Activated T-helper 9 cell treated with anti-CD3 and anti-CD28 coated beads, Interleukin-2, amount 50 U/mL, for 16 hours (primary cell): Measurements from ENCODE around the gene ABCC6.
"Not testable (repeated sequence)": the region's sequence is repeated elsewhere in the genome, so short reads cannot be mapped to it uniquely, and the experiment has no call there.

Experiments
- DNase-seq: peaks from one replicate; pipeline ENCODE4 v3.0.0-alpha.2; 2020; ENCODE audit warnings: low read depth

Gene ABCC6

DNA sequence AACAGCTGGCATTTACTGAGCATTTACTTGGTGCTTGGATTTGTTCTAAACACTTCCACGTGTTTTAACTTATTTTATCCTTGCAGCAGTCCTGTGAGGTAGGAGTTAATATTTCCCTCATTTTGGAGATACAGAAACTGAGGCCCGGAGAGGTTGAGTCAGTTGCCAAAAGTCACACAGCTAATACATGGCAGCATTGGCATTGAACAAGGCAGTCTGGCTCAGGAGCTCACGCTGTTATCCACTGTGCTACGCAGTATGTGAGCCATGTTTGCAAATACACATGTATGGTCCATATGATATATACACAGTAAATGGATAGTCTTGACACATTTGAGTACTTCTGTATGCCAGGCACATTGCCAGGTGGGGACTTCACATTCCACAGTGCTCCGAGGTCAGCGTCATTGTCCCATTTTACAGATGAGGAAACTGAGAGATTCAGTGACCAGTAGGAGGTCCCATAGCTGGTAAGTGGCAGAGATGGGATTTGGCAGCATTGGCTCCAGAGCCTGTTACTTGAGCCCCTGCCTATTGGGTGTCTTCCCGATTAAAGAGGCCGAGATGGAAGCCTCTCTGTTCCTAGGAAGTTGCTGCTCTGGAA lies 110.7 kb downstream of the ABCC6 start:
- no peak for DNase-seq

DNA sequence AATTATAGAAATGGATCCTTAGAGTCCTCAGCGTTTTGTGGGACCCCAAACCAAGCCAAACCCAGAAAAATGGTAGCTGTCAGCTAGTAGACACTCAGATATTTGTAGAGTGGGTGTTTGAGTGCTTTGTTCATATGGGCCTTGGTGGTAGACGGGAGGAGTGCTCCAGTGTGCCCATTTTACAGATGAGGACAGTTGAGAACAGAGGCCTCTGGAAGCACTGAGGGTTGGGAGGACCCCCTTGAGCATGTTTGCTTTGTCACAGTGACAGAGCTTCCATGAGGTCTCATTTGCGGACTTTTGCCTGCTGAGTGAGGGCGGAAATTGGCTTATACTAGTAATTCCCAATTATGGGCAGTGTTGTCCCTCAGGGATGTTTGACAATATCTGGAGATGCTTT lies 111.7 kb downstream of the ABCC6 start:
- no peak for DNase-seq

- DNase-seq: no peak
Observed at GRCh38 chr16:16110111-16110490, 113.2 kb downstream of the ABCC6 start.

GRCh38 chr16:16109453-16110110 lies 113.7 kb downstream of the ABCC6 start:
- no peak for DNase-seq

DNA sequence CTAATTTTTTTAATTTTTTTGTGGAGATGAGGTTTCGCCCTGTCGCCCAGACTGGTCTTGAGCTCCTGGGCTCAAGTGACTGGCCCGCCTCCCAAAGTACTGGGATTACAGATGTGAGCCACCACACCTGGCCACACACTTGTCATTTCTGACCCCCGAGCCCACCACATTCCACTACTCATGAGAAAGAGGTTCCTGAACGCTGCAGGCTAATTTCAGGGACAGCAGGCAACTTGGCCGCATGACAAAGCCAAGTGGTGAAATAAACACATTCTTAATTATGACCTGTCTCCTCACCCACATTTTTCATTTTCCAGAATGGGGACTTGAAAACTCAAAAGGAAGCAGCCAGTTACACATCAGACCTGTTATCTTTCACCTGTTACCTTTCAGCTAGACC lies 114.5 kb downstream of the ABCC6 start:
- no peak for DNase-seq

DNA sequence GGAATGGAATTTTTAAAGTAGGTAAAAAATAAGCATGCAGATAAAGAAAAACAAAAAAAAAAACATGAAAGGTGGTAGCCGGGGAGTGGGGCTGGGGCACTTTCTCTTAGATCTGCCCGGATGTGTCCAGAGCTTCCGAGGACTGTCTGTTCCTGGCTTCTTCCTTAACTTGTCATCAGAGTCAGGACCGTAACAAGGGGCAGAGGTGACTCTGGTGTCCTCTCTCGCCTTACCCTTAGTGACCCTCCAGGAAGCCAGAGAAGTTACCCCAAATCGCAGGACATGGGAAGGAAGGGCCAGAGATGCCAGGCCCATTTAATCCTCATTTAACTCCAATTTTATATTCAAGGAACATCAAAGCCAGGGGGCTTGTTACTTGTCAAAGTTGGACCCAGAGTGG lies 115.5 kb downstream of the ABCC6 start:
- DNase-seq: no peak

GRCh38 chr16:16106466-16106865 lies 116.8 kb downstream of the ABCC6 start:
- no peak for DNase-seq

DNA sequence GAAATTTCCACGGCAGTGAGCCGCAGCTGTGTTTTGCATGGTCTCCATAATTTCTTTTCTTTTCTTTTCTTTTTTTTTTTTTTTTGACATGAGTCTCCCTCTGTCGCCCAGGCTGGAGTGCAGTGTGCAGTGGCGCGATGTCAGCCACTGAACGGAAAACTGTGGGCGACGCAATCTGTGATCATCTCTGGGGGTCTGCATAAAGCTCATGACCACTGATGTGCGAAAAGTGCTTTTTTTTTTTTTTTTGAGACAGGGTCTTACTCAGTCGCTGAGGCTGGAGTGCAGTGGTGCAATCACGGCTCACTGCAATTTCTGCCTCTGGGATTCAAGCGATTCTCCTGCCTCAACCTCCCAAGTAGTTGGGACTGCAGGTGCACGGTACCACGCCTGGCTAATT lies 117.6 kb downstream of the ABCC6 start:
- DNase-seq: no peak

DNA sequence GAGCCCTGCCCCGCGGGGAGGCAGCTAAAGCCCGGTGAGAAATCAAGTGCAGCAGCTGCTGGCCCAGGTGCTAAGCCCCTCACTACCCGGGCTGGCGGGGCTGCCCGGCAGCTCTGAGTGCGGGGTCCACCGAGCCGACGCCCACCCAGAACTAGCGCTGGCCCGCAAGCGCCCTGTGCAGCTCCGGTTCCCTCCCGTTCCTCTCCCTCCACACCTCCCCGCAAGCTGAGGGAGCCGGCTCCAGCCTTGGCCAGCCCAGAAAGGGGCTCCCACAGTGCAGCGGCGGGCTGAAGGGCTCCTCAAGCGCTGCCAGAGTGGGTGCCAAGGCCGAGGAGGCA lies 118.5 kb downstream of the ABCC6 start:
- not testable (repeated sequence) for DNase-seq

DNA sequence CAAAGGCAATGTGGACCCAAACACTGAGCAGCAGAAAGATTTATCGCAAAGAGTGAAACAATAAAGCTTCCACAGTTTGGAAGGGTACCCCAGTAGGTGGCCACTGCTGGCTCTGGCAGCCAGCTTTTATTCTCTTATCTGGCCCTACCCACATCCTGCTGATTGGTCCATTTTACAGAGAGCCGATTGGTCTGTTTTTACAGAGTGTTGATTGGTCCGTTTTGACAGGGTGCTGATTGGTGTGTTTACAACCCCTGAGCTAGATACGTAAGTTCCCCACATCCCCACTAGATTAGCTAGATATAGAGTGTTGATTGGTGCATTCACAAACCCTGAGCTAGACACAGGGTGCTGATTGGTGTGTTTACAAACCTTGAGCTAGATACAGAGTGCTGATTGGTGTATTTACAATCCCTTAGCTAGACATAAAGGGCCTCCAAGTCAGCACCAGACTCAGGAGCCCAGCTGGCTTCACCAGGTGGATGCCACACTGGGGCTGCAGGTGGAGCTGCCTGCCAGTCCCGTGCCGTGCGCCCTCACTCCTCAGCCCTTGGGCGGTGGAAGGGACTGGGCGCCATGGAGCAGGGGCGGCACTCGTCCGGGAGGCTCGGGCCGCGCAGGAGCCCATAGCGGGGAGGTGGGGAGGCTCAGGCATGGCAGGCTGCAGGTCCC lies 119.0 kb downstream of the ABCC6 start:
- not testable (repeated sequence) for DNase-seq

DNA sequence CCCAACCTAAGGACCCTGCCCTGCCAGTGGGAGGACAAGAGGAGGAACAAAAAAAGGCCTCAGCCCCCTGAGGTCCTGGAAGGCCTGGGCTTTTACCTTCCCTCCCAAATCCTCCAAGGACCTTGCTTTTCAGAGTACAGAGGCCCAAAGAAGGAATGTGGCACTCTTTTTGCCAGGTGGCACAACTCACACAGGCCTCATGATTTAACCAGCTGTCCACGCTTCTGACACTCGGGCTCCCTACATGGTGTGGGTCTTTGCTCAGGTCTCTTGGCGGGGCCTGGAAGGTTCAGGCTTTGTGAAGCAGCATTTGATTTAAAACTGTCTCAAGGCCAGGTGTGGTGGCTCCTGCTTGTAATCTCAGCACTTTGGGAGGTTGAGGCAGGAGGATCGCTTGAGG lies 120.6 kb downstream of the ABCC6 start:
- DNase-seq: no peak

GRCh38 chr16:16101585-16101984 lies 121.7 kb downstream of the ABCC6 start:
- DNase-seq: no peak

DNA sequence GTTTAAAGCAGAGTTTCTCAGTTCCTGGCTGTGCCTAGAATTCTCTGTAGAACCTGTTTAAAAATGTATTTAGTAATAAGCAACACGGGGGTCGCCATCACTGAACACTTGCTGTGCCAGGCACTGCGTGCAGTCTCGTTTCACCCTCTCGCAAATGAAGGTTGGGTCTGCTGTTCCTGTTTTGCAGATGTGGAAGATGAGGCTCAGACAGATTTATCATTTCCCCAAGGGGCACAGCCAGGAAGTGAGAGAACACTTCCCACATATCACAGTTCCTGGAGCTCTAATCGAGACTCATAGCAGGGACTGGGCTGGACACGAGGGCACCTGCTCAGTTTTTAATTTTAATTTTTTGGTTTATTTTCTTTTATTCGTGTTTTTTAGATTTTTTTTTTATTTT lies 122.7 kb downstream of the ABCC6 start:
- no peak for DNase-seq

DNA sequence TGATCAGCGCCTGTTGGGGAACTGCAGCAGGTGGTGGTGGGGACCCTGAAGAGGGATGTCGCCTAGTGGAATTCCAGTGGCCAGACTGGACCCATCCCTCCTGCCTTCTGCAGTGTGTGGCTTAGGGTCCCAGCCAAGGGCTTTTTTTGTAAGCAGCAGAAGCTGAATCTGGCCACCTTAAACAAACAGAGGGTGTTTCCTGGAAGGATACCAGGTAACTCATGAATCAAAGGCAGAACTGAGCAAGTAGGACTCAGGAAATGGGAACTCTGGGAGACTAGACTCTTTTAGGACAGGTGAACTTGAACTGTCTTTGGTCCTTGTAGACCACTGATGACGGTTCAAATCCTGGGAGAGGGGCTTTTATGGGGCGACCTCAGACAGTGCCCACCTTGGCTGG lies 124.0 kb downstream of the ABCC6 start:
- no peak for DNase-seq
